GM18511 (cell line): ENCODE measurements around the gene PPP1R12C.

ENCODE experiments used
- ATAC-seq: cut with Tn5 transposase; IDR thresholded peaks from one replicate; pipeline ENCODE4 v1.9.1; 2021; ENCODE audit warnings: mild to moderate bottlenecking, moderate library complexity; ENCODE audit not compliant: unreplicated experiment

Gene PPP1R12C

GRCh38 chr19:55091126-55091910 is 26.1 kb downstream of the PPP1R12C start:
- no peak for ATAC-seq

GRCh38 chr19:55090564-55090963 is 26.9 kb downstream of the PPP1R12C start:
- ATAC-seq = no peak

GRCh38 chr19:55089342-55089944 is 28.0 kb downstream of the PPP1R12C start:
- no peak for ATAC-seq

- no peak for ATAC-seq
Observed at GRCh38 chr19:55088543-55089341, 28.7 kb downstream of the PPP1R12C start.

- ATAC-seq = no peak
Observed at GRCh38 chr19:55088021-55088451, 29.4 kb downstream of the PPP1R12C start.

GRCh38 chr19:55087542-55087901 is 29.9 kb downstream of the PPP1R12C start:
- ATAC-seq = no peak

- no peak for ATAC-seq
Observed at GRCh38 chr19:55086730-55087541, 30.5 kb downstream of the PPP1R12C start.

GRCh38 chr19:55085923-55086715 is 31.3 kb downstream of the PPP1R12C start:
- ATAC-seq = no peak

GRCh38 chr19:55084416-55084815 is 33.0 kb downstream of the PPP1R12C start:
- no peak for ATAC-seq

- no peak for ATAC-seq
Observed at GRCh38 chr19:55083004-55083850, 34.2 kb downstream of the PPP1R12C start.

- ATAC-seq = no peak
Observed at GRCh38 chr19:55082020-55082851, 35.2 kb downstream of the PPP1R12C start.

GRCh38 chr19:55081770-55082019 is 35.7 kb downstream of the PPP1R12C start:
- ATAC-seq = no peak

GRCh38 chr19:55080968-55081769 is 36.3 kb downstream of the PPP1R12C start:
- ATAC-seq = peak; percentile 79

- ATAC-seq = peak; percentile 43
Observed at GRCh38 chr19:55080121-55080967, 37.1 kb downstream of the PPP1R12C start.

- ATAC-seq = no peak
Observed at GRCh38 chr19:55079400-55080038, 37.9 kb downstream of the PPP1R12C start.

GRCh38 chr19:55078996-55079395 is 38.4 kb downstream of the PPP1R12C start:
- no peak for ATAC-seq
